ENCODE results near the gene TAB2.

Gene TAB2

DNA sequence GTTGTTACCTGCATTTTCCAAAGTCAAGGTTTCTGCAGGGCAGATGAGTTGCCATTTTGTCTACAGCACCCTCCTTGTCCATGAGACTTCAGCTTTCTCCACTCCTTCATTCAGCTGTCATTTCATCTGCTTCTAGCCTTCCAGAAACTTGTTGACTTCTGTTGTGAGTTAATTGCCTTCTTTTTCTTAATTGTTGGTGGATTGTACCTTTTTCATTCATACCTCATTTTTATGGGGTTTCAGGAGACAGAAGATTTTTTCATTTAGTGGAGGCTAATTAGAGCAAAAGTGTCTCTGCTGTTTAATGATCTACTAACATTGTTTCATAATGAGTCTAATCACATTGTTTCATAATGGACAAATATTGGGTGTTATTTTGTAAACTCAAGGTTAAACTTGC lies 75.0 kb downstream of the TAB2 start:
- H3K4me1 ChIP-seq (ENCODE audit: insufficient read depth, insufficient read length), result no peaks in the 10 kb centered on the region
- no peaks in the 10 kb centered on the region for H3K9me3 ChIP-seq (ENCODE audit: insufficient read depth, low read length)
- H3K4me3 ChIP-seq (ENCODE audit: insufficient read length, low read depth), result no peak overlapping the region
- TF ChIP-seq YY1 (IDR thresholded peaks at IDR 0.05; ENCODE audit: insufficient read depth, insufficient read length), result no peak
- TF ChIP-seq ZNF274 (IDR thresholded peaks at IDR 0.05; ENCODE audit: low read depth, low read length), result no peak
- no peak for TF ChIP-seq SUZ12 (IDR thresholded peaks at IDR 0.05; ENCODE audit: extremely low read depth, insufficient read depth, insufficient read length)
- no peak overlapping the region for H3K9ac ChIP-seq (ENCODE audit: insufficient read length, low read depth)
- no peaks in the 10 kb centered on the region for H3K27me3 ChIP-seq (ENCODE audit: insufficient read depth, insufficient read length)
- peaks cover 11% of the 10 kb centered on the region for H3K36me3 ChIP-seq (ENCODE audit: insufficient read depth, insufficient read length, low read length)
- no peak for DNase-seq (ENCODE audit: low read depth, low spot score)

DNA sequence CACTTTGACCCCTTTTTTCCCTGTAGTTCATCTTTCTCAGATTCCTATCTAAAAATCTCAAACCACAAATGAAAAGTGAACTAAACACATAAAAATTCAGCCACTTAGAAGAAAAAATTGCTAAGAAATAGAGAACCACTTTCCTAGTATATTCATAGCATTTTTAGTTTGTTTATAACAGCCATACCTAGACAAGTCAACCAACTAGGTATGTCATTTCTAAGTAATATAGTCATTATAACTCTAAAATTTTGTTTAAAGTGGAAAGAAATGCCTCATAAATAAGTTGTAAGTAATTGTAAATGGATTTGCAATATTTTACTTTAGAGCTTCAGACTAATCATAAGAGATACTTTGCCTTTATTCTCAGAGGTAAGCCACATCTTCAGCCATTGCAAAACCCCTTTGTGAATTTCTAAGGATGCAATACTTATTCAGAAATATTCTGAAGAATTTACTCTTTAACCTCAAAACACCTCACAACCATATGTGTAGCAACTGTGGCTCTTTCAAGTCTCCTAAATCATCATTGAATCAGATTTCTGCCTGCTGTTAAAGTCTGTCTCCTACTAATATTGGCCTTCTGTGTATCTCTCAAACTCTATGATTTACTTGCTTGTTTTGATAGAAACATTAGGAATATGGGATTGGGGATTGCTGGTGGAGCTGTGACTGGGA lies 75.6 kb downstream of the TAB2 start:
- Histone ChIP-seq H3K36me3 (ENCODE audit: insufficient read depth, insufficient read length, low read length) (peaks cover 10% of the 10 kb centered on the region), H3K9ac (ENCODE audit: insufficient read length, low read depth) (no peak overlapping the region), H3K4me3 (ENCODE audit: insufficient read length, low read depth) (no peak overlapping the region), H3K27me3 (ENCODE audit: insufficient read depth, insufficient read length) (no peaks in the 10 kb centered on the region), H3K9me3 (ENCODE audit: insufficient read depth, low read length) (no peaks in the 10 kb centered on the region), H3K4me1 (ENCODE audit: insufficient read depth, insufficient read length) (no peaks in the 10 kb centered on the region)
- TF ChIP-seq SUZ12 (IDR thresholded peaks at IDR 0.05; ENCODE audit: extremely low read depth, insufficient read depth, insufficient read length) (no peak), ZNF274 (IDR thresholded peaks at IDR 0.05; ENCODE audit: low read depth, low read length) (no peak), YY1 (IDR thresholded peaks at IDR 0.05; ENCODE audit: insufficient read depth, insufficient read length) (no peak)
- DNase-seq (ENCODE audit: low read depth, low spot score), result no peak

GRCh38 chr6:149395185-149395584 lies 77.7 kb downstream of the TAB2 start:
- TF ChIP-seq ZNF274 (IDR thresholded peaks at IDR 0.05; ENCODE audit: low read depth, low read length), result no peak
- no peak for TF ChIP-seq SUZ12 (IDR thresholded peaks at IDR 0.05; ENCODE audit: extremely low read depth, insufficient read depth, insufficient read length)
- TF ChIP-seq YY1 (IDR thresholded peaks at IDR 0.05; ENCODE audit: insufficient read depth, insufficient read length), result no peak
- Histone ChIP-seq H3K27me3 (ENCODE audit: insufficient read depth, insufficient read length) (no peaks in the 10 kb centered on the region), H3K4me3 (ENCODE audit: insufficient read length, low read depth) (no peak overlapping the region), H3K9ac (ENCODE audit: insufficient read length, low read depth) (no peak overlapping the region), H3K4me1 (ENCODE audit: insufficient read depth, insufficient read length) (no peaks in the 10 kb centered on the region), H3K9me3 (ENCODE audit: insufficient read depth, low read length) (no peaks in the 10 kb centered on the region), H3K36me3 (ENCODE audit: insufficient read depth, insufficient read length, low read length) (peaks cover 19% of the 10 kb centered on the region)
- DNase-seq (ENCODE audit: low read depth, low spot score), result no peak

DNA sequence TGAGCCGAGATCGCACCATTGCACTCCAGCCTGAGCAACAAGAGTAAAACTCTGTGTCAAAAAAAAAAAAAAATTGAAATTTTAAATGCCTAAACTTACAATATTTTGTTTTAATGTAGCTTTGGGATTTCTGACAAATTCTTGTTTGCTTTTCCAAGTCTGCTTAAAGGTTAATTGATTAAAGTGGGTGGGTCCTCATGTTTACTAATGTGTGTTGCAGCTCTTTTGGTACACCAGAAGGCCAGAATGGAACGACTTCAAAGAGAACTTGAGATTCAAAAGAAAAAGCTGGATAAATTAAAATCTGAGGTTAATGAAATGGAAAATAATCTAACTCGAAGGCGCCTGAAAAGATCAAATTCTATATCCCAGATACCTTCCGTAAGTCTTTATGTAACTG lies 79.9 kb downstream of the TAB2 start:
- no peaks in the 10 kb centered on the region for H3K4me1 ChIP-seq (ENCODE audit: insufficient read depth, insufficient read length)
- no peak overlapping the region for H3K4me3 ChIP-seq (ENCODE audit: insufficient read length, low read depth)
- DNase-seq (ENCODE audit: low read depth, low spot score), result no peak
- no peaks in the 10 kb centered on the region for H3K27me3 ChIP-seq (ENCODE audit: insufficient read depth, insufficient read length)
- H3K9me3 ChIP-seq (ENCODE audit: insufficient read depth, low read length), result no peaks in the 10 kb centered on the region
- no peak for TF ChIP-seq SUZ12 (IDR thresholded peaks at IDR 0.05; ENCODE audit: extremely low read depth, insufficient read depth, insufficient read length)
- TF ChIP-seq YY1 (IDR thresholded peaks at IDR 0.05; ENCODE audit: insufficient read depth, insufficient read length), result no peak
- TF ChIP-seq ZNF274 (IDR thresholded peaks at IDR 0.05; ENCODE audit: low read depth, low read length), result no peak
- H3K36me3 ChIP-seq (ENCODE audit: insufficient read depth, insufficient read length, low read length), result peaks cover 32% of the 10 kb centered on the region
- no peak overlapping the region for H3K9ac ChIP-seq (ENCODE audit: insufficient read length, low read depth)

DNA sequence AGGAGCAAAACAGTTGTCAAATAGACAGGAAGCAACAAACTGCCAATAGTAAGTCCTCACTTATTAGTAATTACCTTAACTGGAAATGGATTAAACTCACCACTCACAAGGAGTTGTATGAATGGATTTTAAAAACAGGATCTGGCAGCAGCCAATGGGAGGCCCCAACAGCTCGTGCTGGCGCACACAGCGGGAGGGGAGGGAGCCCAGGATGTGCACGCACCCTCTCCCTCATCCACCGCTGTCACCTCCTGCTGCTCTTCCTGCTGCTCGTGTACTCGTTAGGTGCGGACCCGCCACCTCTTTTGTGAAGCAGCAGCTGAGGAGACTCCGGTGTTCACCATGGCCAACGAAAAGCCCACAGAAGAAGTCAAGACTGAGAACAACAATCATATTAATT lies 82.5 kb downstream of the TAB2 start, which contains the start of gene SUMO4:
SUMO4 (plus strand) TSS at position 213 of the 400 bp plus-strand sequence; CDS start at position 343, 130 bp downstream.
- no peaks in the 10 kb centered on the region for H3K4me1 ChIP-seq (ENCODE audit: insufficient read depth, insufficient read length)
- no peaks in the 10 kb centered on the region for H3K27me3 ChIP-seq (ENCODE audit: insufficient read depth, insufficient read length)
- H3K9ac ChIP-seq (ENCODE audit: insufficient read length, low read depth), result no peak within 1 kb of the TSS
- no peaks in the 10 kb centered on the region for H3K9me3 ChIP-seq (ENCODE audit: insufficient read depth, low read length)
- H3K4me3 ChIP-seq (ENCODE audit: insufficient read length, low read depth), result no peak within 1 kb of the TSS
- no peak for DNase-seq (ENCODE audit: low read depth, low spot score)
- TF ChIP-seq YY1 (IDR thresholded peaks at IDR 0.05; ENCODE audit: insufficient read depth, insufficient read length), result no peak
- no peak for TF ChIP-seq SUZ12 (IDR thresholded peaks at IDR 0.05; ENCODE audit: extremely low read depth, insufficient read depth, insufficient read length)
- no peak for TF ChIP-seq ZNF274 (IDR thresholded peaks at IDR 0.05; ENCODE audit: low read depth, low read length)
- peaks cover 43% of the 10 kb centered on the region for H3K36me3 ChIP-seq (ENCODE audit: insufficient read depth, insufficient read length, low read length)

DNA sequence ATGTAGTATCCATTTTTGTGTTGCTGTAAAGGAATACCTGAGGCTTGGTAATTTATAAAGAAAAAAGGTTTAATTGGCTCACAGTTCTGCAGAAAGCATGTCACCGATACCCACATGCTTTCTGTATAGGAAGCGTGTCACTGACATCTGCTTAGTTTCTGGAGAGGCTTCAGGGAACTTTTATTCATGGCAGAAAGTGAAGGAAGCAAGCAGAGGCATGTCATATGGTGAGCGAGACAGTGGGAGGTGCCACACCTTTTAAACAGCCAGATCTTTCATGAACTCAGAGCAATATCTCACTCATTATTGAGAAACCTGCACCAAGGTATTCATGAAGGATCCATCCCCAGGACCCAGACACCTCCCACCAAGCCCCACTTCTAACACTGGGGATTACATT lies 86.0 kb downstream of the TAB2 start:
- peaks cover 50% of the 10 kb centered on the region for H3K36me3 ChIP-seq (ENCODE audit: insufficient read depth, insufficient read length, low read length)
- no peak for DNase-seq (ENCODE audit: low read depth, low spot score)
- H3K27me3 ChIP-seq (ENCODE audit: insufficient read depth, insufficient read length), result no peaks in the 10 kb centered on the region
- no peaks in the 10 kb centered on the region for H3K9me3 ChIP-seq (ENCODE audit: insufficient read depth, low read length)
- H3K4me3 ChIP-seq (ENCODE audit: insufficient read length, low read depth), result no peak overlapping the region
- no peaks in the 10 kb centered on the region for H3K4me1 ChIP-seq (ENCODE audit: insufficient read depth, insufficient read length)
- no peak for TF ChIP-seq YY1 (IDR thresholded peaks at IDR 0.05; ENCODE audit: insufficient read depth, insufficient read length)
- TF ChIP-seq SUZ12 (IDR thresholded peaks at IDR 0.05; ENCODE audit: extremely low read depth, insufficient read depth, insufficient read length), result no peak
- TF ChIP-seq ZNF274 (IDR thresholded peaks at IDR 0.05; ENCODE audit: low read depth, low read length), result no peak
- no peak overlapping the region for H3K9ac ChIP-seq (ENCODE audit: insufficient read length, low read depth)

- Histone ChIP-seq H3K4me1 (ENCODE audit: insufficient read depth, insufficient read length) (no peaks in the 10 kb centered on the region), H3K36me3 (ENCODE audit: insufficient read depth, insufficient read length, low read length) (peaks cover 50% of the 10 kb centered on the region), H3K4me3 (ENCODE audit: insufficient read length, low read depth) (no peak overlapping the region), H3K27me3 (ENCODE audit: insufficient read depth, insufficient read length) (no peaks in the 10 kb centered on the region), H3K9ac (ENCODE audit: insufficient read length, low read depth) (no peak overlapping the region), H3K9me3 (ENCODE audit: insufficient read depth, low read length) (no peaks in the 10 kb centered on the region)
- no peak for DNase-seq (ENCODE audit: low read depth, low spot score)
- TF ChIP-seq ZNF274 (IDR thresholded peaks at IDR 0.05; ENCODE audit: low read depth, low read length), result no peak
- no peak for TF ChIP-seq SUZ12 (IDR thresholded peaks at IDR 0.05; ENCODE audit: extremely low read depth, insufficient read depth, insufficient read length)
- TF ChIP-seq YY1 (IDR thresholded peaks at IDR 0.05; ENCODE audit: insufficient read depth, insufficient read length), result no peak
Measured at GRCh38 chr6:149405823-149406765, 88.6 kb downstream of the TAB2 start.
